ENCODE data around the gene AUTS2. TPM values are rescaled to one million over a fixed set of nuclear protein-coding genes. Genes with fewer than 3 reads are reported as not detected.
A peak's percentile ranks its signal among the peaks of the same experiment; 100 is the strongest.

The AUTS2 gene
- total RNA-seq, 1 experiment from 2014 or later: 42.1 TPM

- no peak overlapping the region for H3K27ac ChIP-seq (ENCODE audit: low read depth, low read length, poor library complexity, severe bottlenecking)
- no peaks in the 10 kb centered on the region for H3K36me3 ChIP-seq (ENCODE audit: insufficient read depth, low read length, poor library complexity, severe bottlenecking)
- H3K9me3 ChIP-seq (ENCODE audit: low read depth, low read length, poor library complexity, severe bottlenecking): no peaks in the 10 kb centered on the region
- ChIA-PET POLR2A (ENCODE audit: low non-redundant PET) (no interaction called here), CTCF (no interaction called here)
- no peak overlapping the region for H3K4me3 ChIP-seq (ENCODE audit: low read depth, low read length, poor library complexity, severe bottlenecking)
- no peaks in the 10 kb centered on the region for H3K27me3 ChIP-seq (replicated peaks; ENCODE audit: insufficient read depth, low read depth, low read length, poor library complexity)
- no TSS peak for BruUV-seq (replicated peaks)
- H3K4me1 ChIP-seq (ENCODE audit: insufficient read depth, low read length, poor library complexity, severe bottlenecking): peaks cover 9% of the 10 kb centered on the region
- no peak for DNase-seq (ENCODE audit: low spot score)
- intact Hi-C loops (cut with micrococcal nuclease; ENCODE audit: unreplicated experiment): no loop called here
- no peak for TF ChIP-seq CTCF (conservative IDR thresholded peaks at IDR 0.05; ENCODE audit: low read depth, low read length)
- no peak for TF ChIP-seq EZH2 (IDR thresholded peaks at IDR 0.05; ENCODE audit: borderline replicate concordance, low read depth, low read length, poor library complexity, severe bottlenecking)
Observed at GRCh38 chr7:69961436-69961835, 363.2 kb downstream of the AUTS2 start.

- POLR2A ChIA-PET (ENCODE audit: low non-redundant PET): no interaction called here
- TF ChIP-seq CTCF (conservative IDR thresholded peaks at IDR 0.05; ENCODE audit: low read depth, low read length) (no peak), EZH2 (IDR thresholded peaks at IDR 0.05; ENCODE audit: borderline replicate concordance, low read depth, low read length, poor library complexity, severe bottlenecking) (no peak)
- CTCF ChIA-PET: no interaction called here
- BruUV-seq (replicated peaks): no TSS peak
- Histone ChIP-seq H3K36me3 (ENCODE audit: insufficient read depth, low read length, poor library complexity, severe bottlenecking) (no peaks in the 10 kb centered on the region), H3K4me3 (ENCODE audit: low read depth, low read length, poor library complexity, severe bottlenecking) (no peak overlapping the region), H3K9me3 (ENCODE audit: low read depth, low read length, poor library complexity, severe bottlenecking) (no peaks in the 10 kb centered on the region), H3K4me1 (ENCODE audit: insufficient read depth, low read length, poor library complexity, severe bottlenecking) (peaks cover 9% of the 10 kb centered on the region), H3K27ac (ENCODE audit: low read depth, low read length, poor library complexity, severe bottlenecking) (no peak overlapping the region), H3K27me3 (replicated peaks; ENCODE audit: insufficient read depth, low read depth, low read length, poor library complexity) (no peaks in the 10 kb centered on the region)
- intact Hi-C loops (cut with micrococcal nuclease; ENCODE audit: unreplicated experiment): no loop called here
- DNase-seq (ENCODE audit: low spot score): peak; percentile 26
Observed at GRCh38 chr7:69962186-69963065, 364.2 kb downstream of the AUTS2 start.

GRCh38 chr7:69963393-69963792 is 365.1 kb downstream of the AUTS2 start:
- Histone ChIP-seq H3K4me3 (ENCODE audit: low read depth, low read length, poor library complexity, severe bottlenecking) (no peak overlapping the region), H3K9me3 (ENCODE audit: low read depth, low read length, poor library complexity, severe bottlenecking) (no peaks in the 10 kb centered on the region), H3K27ac (ENCODE audit: low read depth, low read length, poor library complexity, severe bottlenecking) (no peak overlapping the region), H3K27me3 (replicated peaks; ENCODE audit: insufficient read depth, low read depth, low read length, poor library complexity) (no peaks in the 10 kb centered on the region), H3K36me3 (ENCODE audit: insufficient read depth, low read length, poor library complexity, severe bottlenecking) (no peaks in the 10 kb centered on the region), H3K4me1 (ENCODE audit: insufficient read depth, low read length, poor library complexity, severe bottlenecking) (peaks cover 9% of the 10 kb centered on the region)
- BruUV-seq (replicated peaks): no TSS peak
- ChIA-PET POLR2A (ENCODE audit: low non-redundant PET) (no interaction called here), CTCF (no interaction called here)
- intact Hi-C loops (cut with micrococcal nuclease; ENCODE audit: unreplicated experiment): no loop called here
- TF ChIP-seq EZH2 (IDR thresholded peaks at IDR 0.05; ENCODE audit: borderline replicate concordance, low read depth, low read length, poor library complexity, severe bottlenecking): no peak
- no peak for DNase-seq (ENCODE audit: low spot score)

Measured in A673 (cell line).